Astrocyte (in vitro differentiated cells and primary cell): ENCODE measurements around the gene CYTH3.

Experiments used
- EZH2 ChIP-seq: IDR thresholded peaks from 2 replicates; pipeline ENCODE4 v1.6.1; 2012; ENCODE audit warnings: mild to moderate bottlenecking, low read length, inconsistent platforms; ENCODE audit not compliant: insufficient read depth
- TF ChIP-seq, protein P1 (sequence below): IDR thresholded peaks from 2 replicates; pipeline ENCODE4 v1.5.1; 2011; ENCODE audit warnings: low read depth, mild to moderate bottlenecking, inconsistent platforms, low read length, moderate library complexity; ENCODE audit not compliant: insufficient read depth

DNA sequence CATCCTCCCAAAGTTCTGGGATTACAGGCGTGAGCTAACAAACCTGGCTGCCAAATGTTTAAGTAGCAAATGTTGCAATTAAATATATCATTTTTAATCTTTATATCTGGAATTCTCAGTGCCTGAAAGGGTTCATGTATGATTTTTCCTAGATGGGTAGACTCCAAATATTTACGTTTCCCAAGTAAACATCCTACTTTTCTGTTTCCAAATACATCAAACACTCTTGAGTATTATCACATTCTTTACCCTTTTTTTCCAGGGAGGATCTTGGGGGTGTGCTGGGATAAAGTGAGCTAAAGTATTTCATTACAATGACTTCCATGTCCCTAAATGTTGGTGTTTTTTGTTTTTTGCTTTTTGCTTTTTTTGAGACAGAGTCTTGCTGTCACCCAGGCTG, 32.9 kb upstream of the CYTH3 start:
- TF ChIP-seq, protein P1, sequence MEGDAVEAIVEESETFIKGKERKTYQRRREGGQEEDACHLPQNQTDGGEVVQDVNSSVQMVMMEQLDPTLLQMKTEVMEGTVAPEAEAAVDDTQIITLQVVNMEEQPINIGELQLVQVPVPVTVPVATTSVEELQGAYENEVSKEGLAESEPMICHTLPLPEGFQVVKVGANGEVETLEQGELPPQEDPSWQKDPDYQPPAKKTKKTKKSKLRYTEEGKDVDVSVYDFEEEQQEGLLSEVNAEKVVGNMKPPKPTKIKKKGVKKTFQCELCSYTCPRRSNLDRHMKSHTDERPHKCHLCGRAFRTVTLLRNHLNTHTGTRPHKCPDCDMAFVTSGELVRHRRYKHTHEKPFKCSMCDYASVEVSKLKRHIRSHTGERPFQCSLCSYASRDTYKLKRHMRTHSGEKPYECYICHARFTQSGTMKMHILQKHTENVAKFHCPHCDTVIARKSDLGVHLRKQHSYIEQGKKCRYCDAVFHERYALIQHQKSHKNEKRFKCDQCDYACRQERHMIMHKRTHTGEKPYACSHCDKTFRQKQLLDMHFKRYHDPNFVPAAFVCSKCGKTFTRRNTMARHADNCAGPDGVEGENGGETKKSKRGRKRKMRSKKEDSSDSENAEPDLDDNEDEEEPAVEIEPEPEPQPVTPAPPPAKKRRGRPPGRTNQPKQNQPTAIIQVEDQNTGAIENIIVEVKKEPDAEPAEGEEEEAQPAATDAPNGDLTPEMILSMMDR: no peak
- TF ChIP-seq EZH2: no peak
